Activated B cell treated with CpG ODN at 0.5 μM for 24 hours (primary cell): ENCODE measurements around the gene JARID2. TPM values are rescaled to one million over a fixed set of nuclear protein-coding genes. Genes with fewer than 3 reads are reported as not detected.

Experiments
- ATAC-seq: fragments of 200-7000 bp; cut with Tn5 transposase; one replicate; pipeline ENCODE4 v1.10.0; 2021; ENCODE audit warnings: low read depth, mild to moderate bottlenecking, moderate library complexity
- CTCF ChIA-PET: fragments of 350-600 bp; sonication (Branson Sonifier 250); formaldehyde crosslinking; loops from one replicate; lab custom pipeline; 2021; ENCODE audit warnings: antibody characterized with exemption; lab: Charles Lee
- POLR2A ChIA-PET: fragments of 350-600 bp; sonication (Branson Sonifier 250); formaldehyde crosslinking; loops from one replicate; lab custom pipeline; 2021; ENCODE audit warnings: antibody characterized with exemption; lab: Charles Lee
- DNase-seq: peaks from one replicate; pipeline ENCODE4 v3.0.0; 2022
- H3K27ac Mint-ChIP-seq: one replicate; pipeline ENCODE4 v1.8.0; 2020; ENCODE audit warnings: mixed read lengths
- H3K27me3 Mint-ChIP-seq: one replicate; pipeline ENCODE4 v1.8.0; 2021; ENCODE audit warnings: mixed read lengths
- H3K36me3 Mint-ChIP-seq: one replicate; pipeline ENCODE4 v1.8.0; 2021; ENCODE audit warnings: low read depth, mixed read lengths
- H3K4me1 Mint-ChIP-seq: one replicate; pipeline ENCODE4 v1.8.0; 2021; ENCODE audit warnings: mixed read lengths
- H3K4me3 Mint-ChIP-seq: one replicate; pipeline ENCODE4 v1.8.0; 2020; ENCODE audit warnings: mild to moderate bottlenecking, mixed read lengths
- H3K9me3 Mint-ChIP-seq: one replicate; pipeline ENCODE4 v1.8.0; 2020; ENCODE audit warnings: mixed read lengths
- intact Hi-C: fragments of 100-400 bp; cut with micrococcal nuclease; formaldehyde crosslinking; loops from one replicate; pipeline ENCODE4 v1.15.1; 2024
- total RNA-seq: library from RNA; stranded (reverse); gene quantifications from 2 replicates; pipeline ENCODE4 v1.2.3, GENCODE V29; 2022
- TF ChIP-seq, protein P1 (sequence below): fragments of 200-600 bp; IDR thresholded peaks from one replicate; pipeline ENCODE4 v1.8.0; 2022; ENCODE audit warnings: antibody characterized with exemption, mild to moderate bottlenecking

Gene JARID2
- total RNA-seq, 1 donor from 2014 or later = 28.5 TPM

- H3K9me3 Mint-ChIP-seq = no peaks in the 10 kb centered on the region
- intact Hi-C loops = no loop called here
- no peak for DNase-seq
- TF ChIP-seq, protein P1, sequence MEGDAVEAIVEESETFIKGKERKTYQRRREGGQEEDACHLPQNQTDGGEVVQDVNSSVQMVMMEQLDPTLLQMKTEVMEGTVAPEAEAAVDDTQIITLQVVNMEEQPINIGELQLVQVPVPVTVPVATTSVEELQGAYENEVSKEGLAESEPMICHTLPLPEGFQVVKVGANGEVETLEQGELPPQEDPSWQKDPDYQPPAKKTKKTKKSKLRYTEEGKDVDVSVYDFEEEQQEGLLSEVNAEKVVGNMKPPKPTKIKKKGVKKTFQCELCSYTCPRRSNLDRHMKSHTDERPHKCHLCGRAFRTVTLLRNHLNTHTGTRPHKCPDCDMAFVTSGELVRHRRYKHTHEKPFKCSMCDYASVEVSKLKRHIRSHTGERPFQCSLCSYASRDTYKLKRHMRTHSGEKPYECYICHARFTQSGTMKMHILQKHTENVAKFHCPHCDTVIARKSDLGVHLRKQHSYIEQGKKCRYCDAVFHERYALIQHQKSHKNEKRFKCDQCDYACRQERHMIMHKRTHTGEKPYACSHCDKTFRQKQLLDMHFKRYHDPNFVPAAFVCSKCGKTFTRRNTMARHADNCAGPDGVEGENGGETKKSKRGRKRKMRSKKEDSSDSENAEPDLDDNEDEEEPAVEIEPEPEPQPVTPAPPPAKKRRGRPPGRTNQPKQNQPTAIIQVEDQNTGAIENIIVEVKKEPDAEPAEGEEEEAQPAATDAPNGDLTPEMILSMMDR = no peak
- H3K27ac Mint-ChIP-seq = no peak overlapping the region
- POLR2A ChIA-PET = interaction anchor here (1.7 kb wide), 1 partner anchor 9 kb away, joined by 7 read pairs; no protein-coding TSS in a partner anchor
- CTCF ChIA-PET = interaction anchor here (0.5 kb wide), 1 partner anchor 59 kb away, joined by 3 read pairs; no protein-coding TSS in a partner anchor
- ATAC-seq = peak; percentile 61
- no peaks in the 10 kb centered on the region for H3K27me3 Mint-ChIP-seq
- H3K4me1 Mint-ChIP-seq = peaks cover 51% of the 10 kb centered on the region
- peaks cover 2% of the 10 kb centered on the region for H3K36me3 Mint-ChIP-seq
- peak overlapping the region; percentile 39 for H3K4me3 Mint-ChIP-seq
These were observed 113.5 kb downstream of the JARID2 start for GRCh38 chr6:15359335-15359862.

- Mint-ChIP-seq H3K27ac (no peak overlapping the region), H3K4me3 (no peak overlapping the region), H3K4me1 (peaks cover 46% of the 10 kb centered on the region), H3K27me3 (no peaks in the 10 kb centered on the region), H3K9me3 (no peaks in the 10 kb centered on the region), H3K36me3 (peaks cover 2% of the 10 kb centered on the region)
- ATAC-seq = no peak
- TF ChIP-seq, protein P1 = no peak
- ChIA-PET POLR2A (no interaction called here), CTCF (no interaction called here)
- intact Hi-C loops = loop anchor here (5.0 kb wide), 1 partner anchor 33 kb away; no protein-coding TSS in a partner anchor
- no peak for DNase-seq
These were observed 114.4 kb downstream of the JARID2 start for GRCh38 chr6:15360300-15360699.

- H3K9me3 Mint-ChIP-seq = no peaks in the 10 kb centered on the region
- TF ChIP-seq, protein P1 = no peak
- H3K27ac Mint-ChIP-seq = no peak overlapping the region
These were observed 115.3 kb downstream of the JARID2 start for GRCh38 chr6:15361197-15361596.

DNA sequence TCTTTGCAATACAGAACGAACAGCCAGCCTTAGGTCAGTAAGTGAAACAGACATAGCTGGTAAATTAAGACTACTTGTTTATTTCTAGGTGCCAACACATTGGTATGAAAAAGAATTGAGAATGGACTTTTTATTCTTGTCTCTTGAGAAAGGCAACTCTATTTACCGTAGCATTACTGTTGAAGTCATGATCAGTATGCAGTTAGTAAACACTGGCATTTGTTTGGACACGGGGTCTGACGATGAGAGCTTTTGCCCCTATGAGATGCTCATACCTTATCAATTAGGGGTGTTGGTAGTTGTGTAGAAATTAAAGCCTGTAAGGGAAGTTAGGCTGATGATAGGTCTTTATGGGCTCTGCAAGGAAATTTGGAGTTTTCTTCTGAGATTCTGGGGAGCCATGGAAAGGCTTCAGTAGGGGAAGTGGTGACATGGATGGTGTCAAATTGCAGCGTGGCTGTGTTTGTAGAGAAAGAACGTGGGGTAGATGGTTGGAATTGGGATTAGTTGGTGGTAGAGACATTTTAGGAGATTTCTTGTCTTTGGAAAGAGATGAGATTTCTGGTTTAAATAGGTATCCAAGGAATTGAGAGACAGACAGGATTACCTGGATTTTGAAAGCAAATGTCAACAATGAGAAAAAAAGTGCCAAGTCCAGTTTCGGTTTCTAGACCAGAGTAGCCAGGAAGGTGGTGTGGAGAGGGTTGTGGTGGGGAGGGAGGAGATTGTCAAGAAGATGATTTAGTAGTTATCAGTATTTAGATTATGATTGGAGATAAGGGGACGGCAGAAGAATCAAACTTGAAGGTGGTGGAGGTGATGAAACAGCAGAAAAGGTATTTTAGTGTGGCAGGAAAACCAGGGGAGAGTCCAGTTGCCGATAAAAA, 116.6 kb downstream of the JARID2 start:
- intact Hi-C loops = loop anchor here (5.0 kb wide), 1 partner anchor 35 kb away; no protein-coding TSS in a partner anchor
- POLR2A ChIA-PET = interaction anchor here (0.6 to 1.0 kb wide), 2 partner anchors 208 to 701 kb away, joined by 3 to 8 read pairs; no protein-coding TSS in a partner anchor

More at GRCh38 chr6:15361197-15361596, 115.3 kb downstream of the JARID2 start:
- no peaks in the 10 kb centered on the region for H3K27me3 Mint-ChIP-seq
- ChIA-PET CTCF (no interaction called here), POLR2A (interaction anchor here (0.6 to 1.0 kb wide), 3 partner anchors 114 to 1351 kb away, joined by 3 to 6 read pairs (median 4); no protein-coding TSS in a partner anchor)
- DNase-seq (no peak), ATAC-seq (no peak)
- H3K4me1 Mint-ChIP-seq = peaks cover 38% of the 10 kb centered on the region
- H3K4me3 Mint-ChIP-seq = no peak overlapping the region
- intact Hi-C loops = loop anchor here (5.0 kb wide), 1 partner anchor 34 kb away; no protein-coding TSS in a partner anchor
- peaks cover 2% of the 10 kb centered on the region for H3K36me3 Mint-ChIP-seq

More for the DNA sequence above, 116.6 kb downstream of the JARID2 start:
- no peak overlapping the region for H3K4me3 Mint-ChIP-seq
- CTCF ChIA-PET = no interaction called here
- no peak overlapping the region for H3K27ac Mint-ChIP-seq
- no peak for ATAC-seq
- peaks cover 37% of the 10 kb centered on the region for H3K4me1 Mint-ChIP-seq
- DNase-seq = no peak
- H3K9me3 Mint-ChIP-seq = no peaks in the 10 kb centered on the region
- H3K36me3 Mint-ChIP-seq = no peaks in the 10 kb centered on the region
- H3K27me3 Mint-ChIP-seq = no peaks in the 10 kb centered on the region
- TF ChIP-seq, protein P1 = no peak
